Activated CD4-positive, alpha-beta T cell treated with anti-CD3 and anti-CD28 coated beads, Interleukin-2, amount 50 U/mL, for 1 hour (primary cell): ENCODE results near the gene TTN.

Experiments
- DNase-seq: peaks from one replicate; pipeline ENCODE4 v3.0.0-alpha.2; 2020

TTN gene

GRCh38 chr2:178641498-178641897 is 165.7 kb downstream of the TTN start:
- DNase-seq, result no peak

- no peak for DNase-seq
Measured at GRCh38 chr2:178635897-178636296, 171.3 kb downstream of the TTN start.

GRCh38 chr2:178632729-178633128 is 174.5 kb downstream of the TTN start:
- DNase-seq, result no peak

GRCh38 chr2:178630581-178630980 is 176.6 kb downstream of the TTN start:
- DNase-seq, result no peak

GRCh38 chr2:178629463-178629862 is 177.8 kb downstream of the TTN start:
- no peak for DNase-seq

- DNase-seq, result no peak
Measured at GRCh38 chr2:178628605-178629004, 178.6 kb downstream of the TTN start.

GRCh38 chr2:178627401-178627800 is 179.8 kb downstream of the TTN start:
- no peak for DNase-seq

GRCh38 chr2:178615969-178616368 is 191.3 kb downstream of the TTN start:
- no peak for DNase-seq

GRCh38 chr2:178602901-178603300 is 204.3 kb downstream of the TTN start:
- DNase-seq, result no peak

- DNase-seq, result no peak
Measured at GRCh38 chr2:178592655-178593054, 214.6 kb downstream of the TTN start.

- no peak for DNase-seq
Measured at GRCh38 chr2:178589335-178589734, 217.9 kb downstream of the TTN start.

GRCh38 chr2:178584666-178585065 is 222.6 kb downstream of the TTN start:
- no peak for DNase-seq

GRCh38 chr2:178579006-178579405 is 228.2 kb downstream of the TTN start:
- no peak for DNase-seq

GRCh38 chr2:178574789-178575188 is 232.4 kb downstream of the TTN start:
- DNase-seq, result no peak

- DNase-seq, result no peak
Measured at GRCh38 chr2:178568227-178568626, 239.0 kb downstream of the TTN start.

GRCh38 chr2:178553047-178553446 is 254.2 kb downstream of the TTN start:
- DNase-seq, result no peak

- DNase-seq, result no peak
Measured at GRCh38 chr2:178550352-178550751, 256.9 kb downstream of the TTN start.

GRCh38 chr2:178542569-178542968 is 264.7 kb downstream of the TTN start:
- DNase-seq, result no peak

GRCh38 chr2:178542161-178542560 is 265.1 kb downstream of the TTN start:
- no peak for DNase-seq

- DNase-seq, result no peak
Measured at GRCh38 chr2:178536037-178536436, 271.2 kb downstream of the TTN start.

- no peak for DNase-seq
Measured at GRCh38 chr2:178531168-178531567, 276.1 kb downstream of the TTN start.

GRCh38 chr2:178530625-178531142 is 276.5 kb downstream of the TTN start:
- DNase-seq, result no peak

- DNase-seq, result no peak
Measured at GRCh38 chr2:178530131-178530530, 277.1 kb downstream of the TTN start.

GRCh38 chr2:178529194-178529593 is 278.0 kb downstream of the TTN start:
- no peak for DNase-seq

GRCh38 chr2:178528647-178529046 is 278.6 kb downstream of the TTN start:
- DNase-seq, result no peak

- no peak for DNase-seq
Measured at GRCh38 chr2:178527592-178527991, 279.6 kb downstream of the TTN start.
